Measurements from ENCODE around the gene PRKAR2A.

DNA sequence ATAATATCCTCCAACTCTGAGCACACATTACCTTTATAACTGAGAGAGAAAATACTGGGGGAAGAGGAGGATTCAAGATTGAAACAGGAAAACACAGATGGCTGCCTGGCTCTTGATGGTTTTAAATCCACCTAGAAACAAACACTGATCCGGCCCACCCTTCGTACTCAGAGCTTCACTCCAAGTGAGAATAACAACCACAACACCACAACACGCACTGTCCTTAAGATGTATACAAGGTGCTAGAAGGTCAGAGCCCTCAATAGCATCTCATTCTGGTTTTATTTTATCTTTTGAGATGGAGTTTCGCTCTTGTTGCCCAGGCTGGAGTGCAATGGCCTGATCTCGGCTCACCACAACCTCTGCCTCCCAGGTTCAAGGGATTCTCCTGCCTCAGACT, 140.5 kb downstream of the PRKAR2A start:
- no peak for TF ChIP-seq POLR2A (IDR thresholded peaks at IDR 0.05)
- TF ChIP-seq, protein P1, sequence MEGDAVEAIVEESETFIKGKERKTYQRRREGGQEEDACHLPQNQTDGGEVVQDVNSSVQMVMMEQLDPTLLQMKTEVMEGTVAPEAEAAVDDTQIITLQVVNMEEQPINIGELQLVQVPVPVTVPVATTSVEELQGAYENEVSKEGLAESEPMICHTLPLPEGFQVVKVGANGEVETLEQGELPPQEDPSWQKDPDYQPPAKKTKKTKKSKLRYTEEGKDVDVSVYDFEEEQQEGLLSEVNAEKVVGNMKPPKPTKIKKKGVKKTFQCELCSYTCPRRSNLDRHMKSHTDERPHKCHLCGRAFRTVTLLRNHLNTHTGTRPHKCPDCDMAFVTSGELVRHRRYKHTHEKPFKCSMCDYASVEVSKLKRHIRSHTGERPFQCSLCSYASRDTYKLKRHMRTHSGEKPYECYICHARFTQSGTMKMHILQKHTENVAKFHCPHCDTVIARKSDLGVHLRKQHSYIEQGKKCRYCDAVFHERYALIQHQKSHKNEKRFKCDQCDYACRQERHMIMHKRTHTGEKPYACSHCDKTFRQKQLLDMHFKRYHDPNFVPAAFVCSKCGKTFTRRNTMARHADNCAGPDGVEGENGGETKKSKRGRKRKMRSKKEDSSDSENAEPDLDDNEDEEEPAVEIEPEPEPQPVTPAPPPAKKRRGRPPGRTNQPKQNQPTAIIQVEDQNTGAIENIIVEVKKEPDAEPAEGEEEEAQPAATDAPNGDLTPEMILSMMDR (IDR thresholded peaks at IDR 0.05): no peak
